GM18520 (cell line): Measurements from ENCODE around the gene C1QTNF8.

ENCODE experiments used
- ATAC-seq: cut with Tn5 transposase; IDR thresholded peaks from one replicate; pipeline ENCODE4 v1.9.1; 2021; ENCODE audit not compliant: unreplicated experiment

Gene C1QTNF8

GRCh38 chr16:1079786-1080525 lies 16.1 kb downstream of the C1QTNF8 start:
- ATAC-seq, result no peak

GRCh38 chr16:1079341-1079740 lies 16.7 kb downstream of the C1QTNF8 start:
- no peak for ATAC-seq

GRCh38 chr16:1078579-1079021 lies 17.4 kb downstream of the C1QTNF8 start:
- ATAC-seq, result no peak

GRCh38 chr16:1077877-1078578 lies 18.0 kb downstream of the C1QTNF8 start:
- no peak for ATAC-seq

GRCh38 chr16:1076801-1077576 lies 19.1 kb downstream of the C1QTNF8 start:
- no peak for ATAC-seq

- no peak for ATAC-seq
Measured at GRCh38 chr16:1075546-1075945, 20.5 kb downstream of the C1QTNF8 start.

GRCh38 chr16:1074379-1074649 lies 21.7 kb downstream of the C1QTNF8 start:
- no peak for ATAC-seq

- ATAC-seq, result no peak
Measured at GRCh38 chr16:1073566-1074378, 22.3 kb downstream of the C1QTNF8 start.

- no peak for ATAC-seq
Measured at GRCh38 chr16:1073262-1073558, 22.8 kb downstream of the C1QTNF8 start.

GRCh38 chr16:1072526-1073261 lies 23.4 kb downstream of the C1QTNF8 start, which contains the start of gene SSTR5:
Gene SSTR5, plus strand, starts transcription at chr16:1072747. Its CDS starts 6,122 bp downstream, at chr16:1078869.
- ATAC-seq, result no peak

- no peak for ATAC-seq
Measured at GRCh38 chr16:1071561-1072225, 24.4 kb downstream of the C1QTNF8 start.

- no peak for ATAC-seq
Measured at GRCh38 chr16:1070864-1071408, 25.1 kb downstream of the C1QTNF8 start.

GRCh38 chr16:1070084-1070863 lies 25.8 kb downstream of the C1QTNF8 start:
- ATAC-seq, result no peak

GRCh38 chr16:1069154-1069553 lies 26.9 kb downstream of the C1QTNF8 start:
- ATAC-seq, result no peak

- ATAC-seq, result no peak
Measured at GRCh38 chr16:1068451-1068850, 27.6 kb downstream of the C1QTNF8 start.

- ATAC-seq, result no peak
Measured at GRCh38 chr16:1067629-1068028, 28.4 kb downstream of the C1QTNF8 start.

- ATAC-seq, result no peak
Measured at GRCh38 chr16:1066584-1067172, 29.4 kb downstream of the C1QTNF8 start.

GRCh38 chr16:1065469-1066128 lies 30.4 kb downstream of the C1QTNF8 start:
- ATAC-seq, result no peak
